Measurements from ENCODE around the gene BST1.

- no peak for TF ChIP-seq EZH2 (IDR thresholded peaks at IDR 0.05)
- TF ChIP-seq, protein P1, sequence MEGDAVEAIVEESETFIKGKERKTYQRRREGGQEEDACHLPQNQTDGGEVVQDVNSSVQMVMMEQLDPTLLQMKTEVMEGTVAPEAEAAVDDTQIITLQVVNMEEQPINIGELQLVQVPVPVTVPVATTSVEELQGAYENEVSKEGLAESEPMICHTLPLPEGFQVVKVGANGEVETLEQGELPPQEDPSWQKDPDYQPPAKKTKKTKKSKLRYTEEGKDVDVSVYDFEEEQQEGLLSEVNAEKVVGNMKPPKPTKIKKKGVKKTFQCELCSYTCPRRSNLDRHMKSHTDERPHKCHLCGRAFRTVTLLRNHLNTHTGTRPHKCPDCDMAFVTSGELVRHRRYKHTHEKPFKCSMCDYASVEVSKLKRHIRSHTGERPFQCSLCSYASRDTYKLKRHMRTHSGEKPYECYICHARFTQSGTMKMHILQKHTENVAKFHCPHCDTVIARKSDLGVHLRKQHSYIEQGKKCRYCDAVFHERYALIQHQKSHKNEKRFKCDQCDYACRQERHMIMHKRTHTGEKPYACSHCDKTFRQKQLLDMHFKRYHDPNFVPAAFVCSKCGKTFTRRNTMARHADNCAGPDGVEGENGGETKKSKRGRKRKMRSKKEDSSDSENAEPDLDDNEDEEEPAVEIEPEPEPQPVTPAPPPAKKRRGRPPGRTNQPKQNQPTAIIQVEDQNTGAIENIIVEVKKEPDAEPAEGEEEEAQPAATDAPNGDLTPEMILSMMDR (IDR thresholded peaks at IDR 0.05) = no peak
These were observed 574 bp downstream of the BST1 start for GRCh38 chr4:15703439-15703838.

Data from neural progenitor cell (in vitro differentiated cells).